C1 segment of cervical spinal cord (tissue), 14 donors: ENCODE results near the gene IDH3A.
A peak's percentile ranks its signal among the peaks of the same experiment; 100 is the strongest.

Source experiments
- DNase-seq, 14 donors: peaks; one replicate each; lab custom pipeline; 2025; lab: John Stamatoyannopoulos, UW

The IDH3A gene

GRCh38 chr15:78216276-78217104 lies 67.3 kb downstream of the IDH3A start:
- peak in 8 of 14 donors; percentile 31 to 71 (median 60) for DNase-seq

- no peak for DNase-seq
These were observed 71.6 kb downstream of the IDH3A start for GRCh38 chr15:78220713-78221112.
